Activated CD8-positive, alpha-beta memory T cell treated with anti-CD3 and anti-CD28 coated beads, Interleukin-2, amount 50 U/mL, for 4 hours (primary cell): Measurements from ENCODE around the gene NRXN2.

Experiments used
- DNase-seq: peaks from one replicate; pipeline ENCODE4 v3.0.0-alpha.2; 2020

NRXN2 gene

GRCh38 chr11:64758330-64759079 is 35.5 kb upstream of the NRXN2 start:
- peak; percentile 12 for DNase-seq

GRCh38 chr11:64757549-64758329 is 34.7 kb upstream of the NRXN2 start:
- peak; percentile 13 for DNase-seq

GRCh38 chr11:64755681-64756361 is 32.8 kb upstream of the NRXN2 start:
- DNase-seq = no peak

GRCh38 chr11:64754919-64755662 is 32.1 kb upstream of the NRXN2 start:
- DNase-seq = no peak

GRCh38 chr11:64754124-64754918 is 31.3 kb upstream of the NRXN2 start:
- no peak for DNase-seq

GRCh38 chr11:64753380-64754123 is 30.6 kb upstream of the NRXN2 start:
- no peak for DNase-seq

- DNase-seq = no peak
These were observed 30.0 kb upstream of the NRXN2 start for GRCh38 chr11:64753019-64753379.

GRCh38 chr11:64752175-64752970 is 29.4 kb upstream of the NRXN2 start:
- no peak for DNase-seq

- no peak for DNase-seq
These were observed 28.6 kb upstream of the NRXN2 start for GRCh38 chr11:64751580-64751979.

- no peak for DNase-seq
These were observed 28.1 kb upstream of the NRXN2 start for GRCh38 chr11:64751136-64751535.

GRCh38 chr11:64750361-64751054 is 27.5 kb upstream of the NRXN2 start:
- DNase-seq = no peak

GRCh38 chr11:64747961-64748665 is 25.1 kb upstream of the NRXN2 start:
- no peak for DNase-seq

GRCh38 chr11:64746486-64746885 is 23.5 kb upstream of the NRXN2 start:
- DNase-seq = no peak

GRCh38 chr11:64745521-64746328 is 22.7 kb upstream of the NRXN2 start:
- DNase-seq = peak; percentile 79

GRCh38 chr11:64745189-64745520 is 22.2 kb upstream of the NRXN2 start:
- DNase-seq = peak; percentile 68

- DNase-seq = peak; percentile 50
These were observed 21.7 kb upstream of the NRXN2 start for GRCh38 chr11:64744544-64745188.

- DNase-seq = peak; percentile 84
These were observed 20.9 kb upstream of the NRXN2 start, which contains the start of gene RASGRP2 for GRCh38 chr11:64743591-64744543. TSS of gene RASGRP2 (minus strand) at chr11:64744142. CDS start at chr11:64742866, 1,276 bp downstream.
